ENCODE measurements around the gene SNED1.

GRCh38 chr2:241006412-241006811, 8.0 kb downstream of the SNED1 start:
- TF ChIP-seq EZH2phosphoT487 (IDR thresholded peaks at IDR 0.05; ENCODE audit: insufficient read depth, low read depth) (no peak), EZH2 (IDR thresholded peaks at IDR 0.05; ENCODE audit: insufficient read depth, poor library complexity, severe bottlenecking) (no peak)

All from GM23248 (cell line).